RPMI7951 (cell line): ENCODE measurements around the gene NDUFV3. TPM values are rescaled to one million over a fixed set of nuclear protein-coding genes. Genes with fewer than 3 reads are reported as not detected.
"Not testable (repeated sequence)": the region's sequence is repeated elsewhere in the genome, so short reads cannot be mapped to it uniquely, and the experiment has no call there.

ENCODE experiments used
- DNase-seq: peaks from one replicate; pipeline ENCODE4 v3.0.0-alpha.2; 2012; ENCODE audit warnings: low read depth
- total RNA-seq: library from RNA; depleted of rRNA; stranded (reverse); fragments of >200 nt; shearing (Covaris generic); gene quantifications from 2 replicates; pipeline ENCODE4 v1.2.3, GENCODE V29; 2014; rRNA removed

The NDUFV3 gene
- 23.1 and 27.4 TPM in 2 replicates for total RNA-seq

- DNase-seq = peak; percentile 95
These were observed at the start of gene NDUFV3 for GRCh38 chr21:42892931-42893755. NDUFV3 (plus strand) TSS chr21:42893309; CDS start chr21:42893334, 25 bp downstream.

GRCh38 chr21:42844411-42845113 lies 48.5 kb upstream of the NDUFV3 start:
- no peak for DNase-seq

- no peak for DNase-seq
These were observed 47.7 kb upstream of the NDUFV3 start for GRCh38 chr21:42845296-42845965.

- DNase-seq = no peak
These were observed 46.9 kb upstream of the NDUFV3 start for GRCh38 chr21:42846221-42846620.

GRCh38 chr21:42847051-42847707 lies 45.9 kb upstream of the NDUFV3 start:
- DNase-seq = no peak

- no peak for DNase-seq
These were observed 45.4 kb upstream of the NDUFV3 start for GRCh38 chr21:42847726-42848125.

- DNase-seq = not testable (repeated sequence)
These were observed 44.8 kb upstream of the NDUFV3 start for GRCh38 chr21:42848144-42848931.

- no peak for DNase-seq
These were observed 44.0 kb upstream of the NDUFV3 start for GRCh38 chr21:42848932-42849758.

GRCh38 chr21:42849759-42850412 lies 43.2 kb upstream of the NDUFV3 start:
- no peak for DNase-seq

- DNase-seq = no peak
These were observed 42.6 kb upstream of the NDUFV3 start for GRCh38 chr21:42850463-42850862.

GRCh38 chr21:42850866-42851391 lies 42.2 kb upstream of the NDUFV3 start:
- DNase-seq = no peak

GRCh38 chr21:42851812-42852665 lies 41.1 kb upstream of the NDUFV3 start:
- DNase-seq = no peak

GRCh38 chr21:42852925-42853570 lies 40.1 kb upstream of the NDUFV3 start:
- DNase-seq = no peak

- DNase-seq = no peak
These were observed 39.5 kb upstream of the NDUFV3 start for GRCh38 chr21:42853621-42854020.

GRCh38 chr21:42854246-42855010 lies 38.7 kb upstream of the NDUFV3 start:
- DNase-seq = no peak

- no peak for DNase-seq
These were observed 37.8 kb upstream of the NDUFV3 start for GRCh38 chr21:42855171-42855936.
